ENCODE measurements around the gene CTBP2. TPM values are rescaled to one million over a fixed set of nuclear protein-coding genes. Genes with fewer than 3 reads are reported as not detected.

CTBP2 gene
- total RNA-seq, 2 donors from 2014 or later = 26.0 to 36.0 TPM

GRCh38 chr10:125056161-125057132 is 103.9 kb downstream of the CTBP2 start:
- H3K4me1 ChIP-seq = peaks cover 0 to 67% of the 10 kb centered on the region in 2 donors
- peak overlapping the region in 1 of 2 donors; percentile 9 for H3K4me3 ChIP-seq
- H3K27me3 ChIP-seq = no peaks in the 10 kb centered on the region
- H3K27ac ChIP-seq = peak overlapping the region; percentile 85 to 93
- TF ChIP-seq CTCF (IDR thresholded peaks at IDR 0.05) = no peak
- no peak for DNase-seq (ENCODE audit: low spot score)
- no peaks in the 10 kb centered on the region for H3K36me3 ChIP-seq
- H3K9me3 ChIP-seq = no peaks in the 10 kb centered on the region

- DNase-seq (ENCODE audit: low spot score) = no peak
- Histone ChIP-seq H3K36me3 (no peaks in the 10 kb centered on the region), H3K4me1 (peaks cover 0 to 63% of the 10 kb centered on the region in 2 donors), H3K27ac (peak overlapping the region in 1 of 2 donors; percentile 23), H3K9me3 (no peaks in the 10 kb centered on the region), H3K4me3 (no peak overlapping the region), H3K27me3 (no peaks in the 10 kb centered on the region)
- TF ChIP-seq CTCF (IDR thresholded peaks at IDR 0.05) = no peak
Measured at GRCh38 chr10:125055446-125055845, 104.9 kb downstream of the CTBP2 start.

GRCh38 chr10:125054669-125055268 is 105.6 kb downstream of the CTBP2 start:
- H3K36me3 ChIP-seq = no peaks in the 10 kb centered on the region
- no peaks in the 10 kb centered on the region for H3K9me3 ChIP-seq
- no peak overlapping the region for H3K4me3 ChIP-seq
- peaks cover 0 to 63% of the 10 kb centered on the region in 2 donors for H3K4me1 ChIP-seq
- no peak for TF ChIP-seq CTCF (IDR thresholded peaks at IDR 0.05)
- no peak for DNase-seq (ENCODE audit: low spot score)
- H3K27ac ChIP-seq = no peak overlapping the region
- H3K27me3 ChIP-seq = no peaks in the 10 kb centered on the region

GRCh38 chr10:125054216-125054615 is 106.1 kb downstream of the CTBP2 start:
- Histone ChIP-seq H3K27ac (no peak overlapping the region), H3K4me3 (no peak overlapping the region), H3K9me3 (no peaks in the 10 kb centered on the region), H3K36me3 (no peaks in the 10 kb centered on the region), H3K4me1 (peaks cover 0 to 63% of the 10 kb centered on the region in 2 donors), H3K27me3 (no peaks in the 10 kb centered on the region)
- TF ChIP-seq CTCF (IDR thresholded peaks at IDR 0.05) = no peak
- no peak for DNase-seq (ENCODE audit: low spot score)

GRCh38 chr10:125052146-125052545 is 108.2 kb downstream of the CTBP2 start:
- Histone ChIP-seq H3K9me3 (no peaks in the 10 kb centered on the region), H3K27me3 (no peaks in the 10 kb centered on the region), H3K4me3 (no peak overlapping the region), H3K27ac (no peak overlapping the region), H3K36me3 (no peaks in the 10 kb centered on the region), H3K4me1 (peaks cover 0 to 58% of the 10 kb centered on the region in 2 donors)
- DNase-seq (ENCODE audit: low spot score) = no peak
- no peak for TF ChIP-seq CTCF (IDR thresholded peaks at IDR 0.05)
